Sigmoid colon (tissue), 7 donors: ENCODE results near the gene ADAMTS2. TPM values are rescaled to one million over a fixed set of nuclear protein-coding genes. Genes with fewer than 3 reads are reported as not detected.

Experiments
- DNase-seq: peaks from one replicate; pipeline ENCODE4 v3.0.0-alpha.2; 2019
- H3K27ac ChIP-seq, 4 donors: fragments of 200-600 bp; sonication (generic); one replicate each; pipeline ENCODE4 v1.5.1; 2016 to 2019; ENCODE audit warnings: mild to moderate bottlenecking in 1 of 4
- H3K27me3 ChIP-seq, 3 donors: fragments of 200-600 bp; sonication (generic); one replicate each; pipeline ENCODE4 v1.5.1; 2019; ENCODE audit warnings: mild to moderate bottlenecking in 1 of 3
- H3K36me3 ChIP-seq, 4 donors: fragments of 200-600 bp; sonication (generic); one replicate each; pipeline ENCODE4 v1.5.1; 2016 to 2019
- H3K4me1 ChIP-seq, 4 donors: fragments of 200-600 bp; sonication (generic); one replicate each; pipeline ENCODE4 v1.5.1; 2017 to 2019
- H3K4me3 ChIP-seq, 4 donors: fragments of 200-600 bp; sonication (generic); one replicate each; pipeline ENCODE4 v1.5.1; 2017 to 2019; ENCODE audit warnings: mild to moderate bottlenecking in 2 of 4, moderate library complexity in 1 of 4
- H3K9me3 ChIP-seq, 4 donors: fragments of 200-600 bp in 3 of 4; sonication (generic) in 3 of 4; one replicate each; pipeline versions ENCODE4 v1.5.1 to v1.6.1; 2013 to 2019
- CTCF ChIP-seq, 4 experiments: fragments of 450-650 bp in 3 of 4; fragments of 200-600 bp in 1 of 4; IDR thresholded peaks; one replicate each; pipeline ENCODE4 v1.5.1; 2016 to 2019; ENCODE audit warnings: antibody characterized with exemption in 4 of 4, mild to moderate bottlenecking in 3 of 4, moderate library complexity in 2 of 4
- EP300 ChIP-seq, 4 donors: sonication (generic); formaldehyde crosslinking; IDR thresholded peaks; one replicate each; pipeline ENCODE4 v1.6.1; 2017; ENCODE audit warnings: antibody characterized with exemption in 4 of 4
- POLR2A ChIP-seq, 2 donors: fragments of 450-650 bp; IDR thresholded peaks; one replicate each; pipeline ENCODE4 v1.6.1; 2016; ENCODE audit warnings: antibody characterized with exemption in 2 of 2, mild to moderate bottlenecking in 2 of 2, moderate library complexity in 2 of 2
- POLR2AphosphoS5 ChIP-seq, 4 donors: sonication (generic); formaldehyde crosslinking; IDR thresholded peaks; one replicate each; pipeline ENCODE4 v1.6.1; 2017; ENCODE audit warnings: antibody characterized with exemption in 4 of 4
- WGBS, 2 donors: extraction: QIAGEN DNeasy Blood & Tissue Kit; methylation state at CpG; one replicate each; pipeline ENCODE4 v1.1.7; 2013; 5-methylcytosine and 5-hydroxymethylcytosine counted together
- intact Hi-C: fragments of 100-400 bp; cut with DNase I; formaldehyde crosslinking; loops from one replicate; pipeline ENCODE4 v1.15.1; 2023
- polyA plus RNA-seq, 3 donors: library from polyadenylated mRNA; stranded (reverse); fragments of 200-250 nt; gene quantifications; one replicate each; pipeline ENCODE4 v1.2.3, GENCODE V29; 2013
- total RNA-seq, 4 donors: library from RNA; depleted of rRNA; stranded (reverse); fragments of >200 nt; gene quantifications; one replicate each; pipeline ENCODE4 v1.1.0, GENCODE V29; 2016
- donor health status: healthy with polysubstance abuse.
- donor health status: Bipolar disorder and iron deficiency.
- donor health status: healthy.

The ADAMTS2 gene
- total and polyA plus RNA-seq, 7 donors = 0.69 to 33.2 (median 9.2) TPM

- peak; percentile 50 for DNase-seq
- Histone ChIP-seq H3K4me1 (peaks cover 0 to 2% (median under 1%) of the 10 kb centered on the region in 4 donors), H3K36me3 (no peaks in the 10 kb centered on the region), H3K27ac (no peak overlapping the region), H3K27me3 (no peaks in the 10 kb centered on the region), H3K9me3 (peaks cover 0 to 8% (median 0%) of the 10 kb centered on the region in 4 donors), H3K4me3 (no peak overlapping the region)
- intact Hi-C loops = no loop called here
- TF ChIP-seq POLR2AphosphoS5 (IDR thresholded peaks at IDR 0.05) (no peak), EP300 (IDR thresholded peaks at IDR 0.05) (no peak), CTCF (IDR thresholded peaks at IDR 0.05) (no peak), POLR2A (IDR thresholded peaks at IDR 0.05) (no peak)
- 85 to 92% methylated on average over 13 of the region's 13 CpGs for WGBS, 2 donors
Observed at GRCh38 chr5:179308563-179309382, 36.5 kb downstream of the ADAMTS2 start.

- Histone ChIP-seq H3K36me3 (no peaks in the 10 kb centered on the region), H3K9me3 (peaks cover 0 to 8% (median 0%) of the 10 kb centered on the region in 4 donors), H3K27ac (no peak overlapping the region), H3K4me3 (no peak overlapping the region), H3K27me3 (no peaks in the 10 kb centered on the region), H3K4me1 (no peaks in the 10 kb centered on the region)
- TF ChIP-seq CTCF (IDR thresholded peaks at IDR 0.05) (no peak), POLR2A (IDR thresholded peaks at IDR 0.05) (no peak), EP300 (IDR thresholded peaks at IDR 0.05) (no peak), POLR2AphosphoS5 (IDR thresholded peaks at IDR 0.05) (no peak)
- intact Hi-C loops = no loop called here
- peak; percentile 65 for DNase-seq
- 87 to 88% methylated on average over 24 of the region's 24 CpGs for WGBS, 2 donors
Observed at GRCh38 chr5:179307931-179308471, 37.3 kb downstream of the ADAMTS2 start.

- Histone ChIP-seq H3K27ac (no peak overlapping the region), H3K9me3 (peaks cover 0 to 8% (median 0%) of the 10 kb centered on the region in 4 donors), H3K4me3 (no peak overlapping the region), H3K36me3 (no peaks in the 10 kb centered on the region), H3K27me3 (no peaks in the 10 kb centered on the region), H3K4me1 (no peaks in the 10 kb centered on the region)
- intact Hi-C loops = no loop called here
- no peak for TF ChIP-seq POLR2AphosphoS5 (IDR thresholded peaks at IDR 0.05)
- TF ChIP-seq POLR2A (IDR thresholded peaks at IDR 0.05) = no peak
- no peak for TF ChIP-seq CTCF (IDR thresholded peaks at IDR 0.05)
- no peak for TF ChIP-seq EP300 (IDR thresholded peaks at IDR 0.05)
- 89 to 93% methylated on average over 29 of the region's 29 CpGs for WGBS, 2 donors
- DNase-seq = peak; percentile 60
Observed at GRCh38 chr5:179307013-179307800, 38.1 kb downstream of the ADAMTS2 start.

GRCh38 chr5:179306191-179307012 is 38.9 kb downstream of the ADAMTS2 start:
- peaks cover 0 to 8% (median 0%) of the 10 kb centered on the region in 4 donors for H3K9me3 ChIP-seq
- H3K4me1 ChIP-seq = no peaks in the 10 kb centered on the region
- TF ChIP-seq POLR2AphosphoS5 (IDR thresholded peaks at IDR 0.05) (no peak), POLR2A (IDR thresholded peaks at IDR 0.05) (no peak), CTCF (IDR thresholded peaks at IDR 0.05) (no peak), EP300 (IDR thresholded peaks at IDR 0.05) (no peak)
- no peaks in the 10 kb centered on the region for H3K27me3 ChIP-seq
- WGBS, 2 donors = 82 to 85% methylated on average over 7 of the region's 7 CpGs
- H3K27ac ChIP-seq = no peak overlapping the region
- H3K36me3 ChIP-seq = no peaks in the 10 kb centered on the region
- intact Hi-C loops = no loop called here
- H3K4me3 ChIP-seq = no peak overlapping the region
- DNase-seq = peak; percentile 30
